ENCODE measurements around the gene COL27A1.

GRCh38 chr9:114132550-114132918, 22.8 kb upstream of the COL27A1 start:
- no peak for TF ChIP-seq CTCF (IDR thresholded peaks at IDR 0.05)
- no peak for TF ChIP-seq POLR2A (IDR thresholded peaks at IDR 0.05)
- no peak for TF ChIP-seq POLR2AphosphoS5 (IDR thresholded peaks at IDR 0.05)
